ENCODE results near the gene ITLN1. TPM values are rescaled to one million over a fixed set of nuclear protein-coding genes. Genes with fewer than 3 reads are reported as not detected.

The ITLN1 gene
- polyA plus RNA-seq, 1 donor (not counting 4 experiments of a cell fraction or from before 2014, with no cell fraction given) = not detected

DNA sequence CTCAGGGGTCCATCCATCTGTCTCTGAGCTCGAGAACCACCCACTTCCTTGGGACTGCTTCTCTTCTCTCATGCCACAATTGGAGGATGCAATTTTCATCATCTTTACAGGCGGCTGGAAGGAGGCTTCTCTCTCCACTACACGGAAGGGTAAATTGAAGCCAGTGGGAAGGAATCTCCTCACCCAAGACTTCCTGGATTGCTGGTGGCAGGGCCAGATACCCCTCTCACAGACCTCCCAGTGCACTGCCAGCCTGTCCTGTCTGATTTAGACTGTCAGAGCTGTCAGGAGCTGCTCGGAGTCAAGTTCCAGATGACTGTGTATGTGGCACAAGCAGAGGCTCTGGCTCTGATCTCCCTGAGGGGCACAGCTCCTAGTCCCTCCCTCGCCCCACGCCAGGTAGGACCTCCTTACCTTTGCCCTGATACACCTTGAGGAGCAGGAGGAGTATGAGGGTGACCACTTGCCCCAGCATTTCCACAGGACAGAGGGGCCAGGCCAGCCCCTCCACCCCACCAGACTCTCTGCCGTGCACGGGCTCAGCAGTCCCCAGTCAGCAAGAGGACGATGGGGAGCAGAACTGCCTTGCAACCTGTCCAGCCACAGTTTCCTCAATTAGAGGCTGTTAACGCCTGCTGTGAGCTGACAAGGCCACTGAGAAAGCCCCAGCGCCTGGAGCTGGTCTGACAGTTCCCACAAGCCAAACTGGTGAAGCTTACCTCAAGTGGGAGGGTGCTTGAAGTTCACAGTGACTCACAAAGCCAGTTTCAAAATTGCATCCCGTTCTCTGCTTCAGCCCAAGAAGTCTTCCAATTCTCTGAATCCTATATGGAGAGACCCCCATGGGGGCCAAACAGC lies 22.5 kb downstream of the ITLN1 start, which contains the start of gene CD244:
Gene CD244, minus strand, starts transcription at position 685 of the 858 bp plus-strand sequence. Its CDS starts 210 bp downstream, at position 475.
- H3K4me1 ChIP-seq (ENCODE audit: control insufficient read depth, extremely low read depth, insufficient read depth, low read length) = no peaks in the 10 kb centered on the region
- H3K9me3 ChIP-seq (ENCODE audit: control insufficient read depth, low read depth, low read length) = no peaks in the 10 kb centered on the region
- H3K9me1 ChIP-seq (ENCODE audit: control insufficient read depth, extremely low read depth, insufficient read depth, low read length) = no peaks in the 10 kb centered on the region
- no peaks in the 10 kb centered on the region for H3K27me3 ChIP-seq (ENCODE audit: control insufficient read depth, extremely low read depth, insufficient read depth, low read length)
- H4K20me1 ChIP-seq (ENCODE audit: control insufficient read depth, extremely low read depth, insufficient read depth, low read length) = no peaks in the 10 kb centered on the region
- no peaks in the 10 kb centered on the region for H3K36me3 ChIP-seq (ENCODE audit: control insufficient read depth in 2 of 2, extremely low read depth in 1 of 2, insufficient read depth in 2 of 2, low read length in 2 of 2)
- no peak within 1 kb of the TSS for H3K4me2 ChIP-seq (ENCODE audit: control insufficient read depth, extremely low read depth, insufficient read depth, low read depth, low read length)
- DNase-seq (ENCODE audit: low read depth, low spot score) (no peak), FAIRE-seq (no peak)
- TF ChIP-seq EZH2 (IDR thresholded peaks at IDR 0.05; ENCODE audit: low read length) = no peak
- TF ChIP-seq, protein P1, sequence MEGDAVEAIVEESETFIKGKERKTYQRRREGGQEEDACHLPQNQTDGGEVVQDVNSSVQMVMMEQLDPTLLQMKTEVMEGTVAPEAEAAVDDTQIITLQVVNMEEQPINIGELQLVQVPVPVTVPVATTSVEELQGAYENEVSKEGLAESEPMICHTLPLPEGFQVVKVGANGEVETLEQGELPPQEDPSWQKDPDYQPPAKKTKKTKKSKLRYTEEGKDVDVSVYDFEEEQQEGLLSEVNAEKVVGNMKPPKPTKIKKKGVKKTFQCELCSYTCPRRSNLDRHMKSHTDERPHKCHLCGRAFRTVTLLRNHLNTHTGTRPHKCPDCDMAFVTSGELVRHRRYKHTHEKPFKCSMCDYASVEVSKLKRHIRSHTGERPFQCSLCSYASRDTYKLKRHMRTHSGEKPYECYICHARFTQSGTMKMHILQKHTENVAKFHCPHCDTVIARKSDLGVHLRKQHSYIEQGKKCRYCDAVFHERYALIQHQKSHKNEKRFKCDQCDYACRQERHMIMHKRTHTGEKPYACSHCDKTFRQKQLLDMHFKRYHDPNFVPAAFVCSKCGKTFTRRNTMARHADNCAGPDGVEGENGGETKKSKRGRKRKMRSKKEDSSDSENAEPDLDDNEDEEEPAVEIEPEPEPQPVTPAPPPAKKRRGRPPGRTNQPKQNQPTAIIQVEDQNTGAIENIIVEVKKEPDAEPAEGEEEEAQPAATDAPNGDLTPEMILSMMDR (optimal IDR thresholded peaks at IDR 0.05 in 1 of 3, IDR thresholded peaks at IDR 0.05 in 1 of 3, conservative IDR thresholded peaks at IDR 0.05 in 1 of 3; ENCODE audit: extremely low read depth in 1 of 3, insufficient read depth in 2 of 3, low read length in 3 of 3) = no peak
- dilution Hi-C loops (cut with MboI; ENCODE audit: extremely low pct_ligation_motif_present, low sequenced_read_pairs) = no loop called here
- no peak within 1 kb of the TSS for H3K27ac ChIP-seq (ENCODE audit: control insufficient read depth, insufficient read depth, low read length)
- no peak within 1 kb of the TSS for H2AFZ ChIP-seq (ENCODE audit: control insufficient read depth, low read length)
- no peak within 1 kb of the TSS for H3K9ac ChIP-seq (ENCODE audit: control insufficient read depth, extremely low read depth, insufficient read depth, low read length)
- no peaks in the 10 kb centered on the region for H3K79me2 ChIP-seq (ENCODE audit: control insufficient read depth, insufficient read depth, low read length)
- no peak within 1 kb of the TSS for H3K4me3 ChIP-seq (ENCODE audit: control insufficient read depth in 2 of 3, extremely low read depth in 1 of 3, insufficient read depth in 2 of 3, low read depth in 1 of 3, low read length in 3 of 3)

DNA sequence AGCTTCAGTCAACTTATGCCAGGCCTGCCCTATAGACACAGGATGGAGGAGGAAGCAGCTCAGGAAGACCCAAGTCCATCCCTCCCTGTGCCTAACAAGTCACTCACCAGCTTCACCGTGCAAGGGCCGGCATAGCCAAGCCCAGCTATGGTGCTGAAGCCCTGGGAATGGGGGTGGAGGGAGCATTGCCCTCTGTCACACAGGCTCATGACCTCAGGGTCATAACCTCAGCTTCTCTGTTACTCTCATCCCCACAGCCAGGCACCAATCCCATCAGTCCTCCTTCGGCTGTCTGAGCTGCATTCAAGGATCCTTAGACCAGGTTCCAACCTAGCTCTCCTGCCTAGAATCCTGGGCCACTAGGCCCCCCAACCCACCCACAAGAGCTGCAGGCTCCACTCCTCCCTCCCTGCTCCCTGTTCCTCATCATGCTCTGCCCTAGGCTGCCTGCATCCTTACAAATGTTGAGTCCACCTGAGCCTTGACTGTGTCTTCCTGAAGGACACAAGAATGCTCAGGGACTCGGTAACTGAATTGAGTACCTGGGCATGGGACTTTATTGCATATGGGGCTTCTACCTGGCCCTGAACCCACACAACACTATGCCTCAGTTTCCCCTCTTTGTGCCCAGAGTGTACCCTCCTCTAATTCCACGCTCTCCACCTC lies 24.0 kb downstream of the ITLN1 start:
- Histone ChIP-seq H3K27ac (ENCODE audit: control insufficient read depth, insufficient read depth, low read length) (no peak overlapping the region), H3K4me1 (ENCODE audit: control insufficient read depth, extremely low read depth, insufficient read depth, low read length) (no peaks in the 10 kb centered on the region), H3K4me2 (ENCODE audit: control insufficient read depth, extremely low read depth, insufficient read depth, low read depth, low read length) (no peak overlapping the region), H2AFZ (ENCODE audit: control insufficient read depth, low read length) (no peak overlapping the region), H3K36me3 (ENCODE audit: control insufficient read depth in 2 of 2, extremely low read depth in 1 of 2, insufficient read depth in 2 of 2, low read length in 2 of 2) (no peaks in the 10 kb centered on the region), H3K4me3 (ENCODE audit: control insufficient read depth in 2 of 3, extremely low read depth in 1 of 3, insufficient read depth in 2 of 3, low read depth in 1 of 3, low read length in 3 of 3) (no peak overlapping the region), H3K9me1 (ENCODE audit: control insufficient read depth, extremely low read depth, insufficient read depth, low read length) (no peaks in the 10 kb centered on the region), H3K79me2 (ENCODE audit: control insufficient read depth, insufficient read depth, low read length) (no peaks in the 10 kb centered on the region), H3K9me3 (ENCODE audit: control insufficient read depth, low read depth, low read length) (no peaks in the 10 kb centered on the region), H3K27me3 (ENCODE audit: control insufficient read depth, extremely low read depth, insufficient read depth, low read length) (no peaks in the 10 kb centered on the region), H3K9ac (ENCODE audit: control insufficient read depth, extremely low read depth, insufficient read depth, low read length) (no peak overlapping the region), H4K20me1 (ENCODE audit: control insufficient read depth, extremely low read depth, insufficient read depth, low read length) (no peaks in the 10 kb centered on the region)
- dilution Hi-C loops (cut with MboI; ENCODE audit: extremely low pct_ligation_motif_present, low sequenced_read_pairs) = no loop called here
- TF ChIP-seq, protein P1 (optimal IDR thresholded peaks at IDR 0.05 in 1 of 3, IDR thresholded peaks at IDR 0.05 in 1 of 3, conservative IDR thresholded peaks at IDR 0.05 in 1 of 3; ENCODE audit: extremely low read depth in 1 of 3, insufficient read depth in 2 of 3, low read length in 3 of 3) = no peak
- no peak for TF ChIP-seq EZH2 (IDR thresholded peaks at IDR 0.05; ENCODE audit: low read length)
- FAIRE-seq (no peak), DNase-seq (ENCODE audit: low read depth, low spot score) (no peak)

Data from keratinocyte (primary cell).